MV-4-11 (cell line): ENCODE data around the gene ARIH1.
"Not testable (repeated sequence)": the region's sequence is repeated elsewhere in the genome, so short reads cannot be mapped to it uniquely, and the experiment has no call there.

ENCODE experiments used
- DNase-seq: peaks from one replicate; lab custom pipeline; 2025; lab: John Stamatoyannopoulos, UW

ARIH1 gene

GRCh38 chr15:72604794-72605193 is 130.7 kb downstream of the ARIH1 start:
- DNase-seq = peak; percentile 20

DNA sequence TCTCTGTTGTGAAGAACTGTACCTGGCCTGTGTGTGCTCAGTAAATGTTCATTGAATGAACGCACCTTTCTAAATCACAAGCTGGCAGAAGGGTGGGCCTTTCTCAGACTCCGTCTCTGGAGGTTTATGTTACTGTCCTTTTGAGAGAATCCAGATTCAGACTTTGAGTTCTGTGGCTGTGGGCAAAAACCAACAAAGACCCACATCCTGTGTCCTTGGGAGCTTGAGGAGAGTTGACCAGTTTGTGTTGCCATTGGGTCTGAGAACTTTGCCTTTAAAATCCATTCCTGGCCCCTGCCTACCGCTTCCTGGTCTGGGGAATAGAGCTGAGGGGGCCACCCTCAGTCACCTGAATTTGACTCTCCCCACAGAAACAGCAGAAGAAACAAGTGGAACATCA is 134.0 kb downstream of the ARIH1 start:
- not testable (repeated sequence) for DNase-seq

DNA sequence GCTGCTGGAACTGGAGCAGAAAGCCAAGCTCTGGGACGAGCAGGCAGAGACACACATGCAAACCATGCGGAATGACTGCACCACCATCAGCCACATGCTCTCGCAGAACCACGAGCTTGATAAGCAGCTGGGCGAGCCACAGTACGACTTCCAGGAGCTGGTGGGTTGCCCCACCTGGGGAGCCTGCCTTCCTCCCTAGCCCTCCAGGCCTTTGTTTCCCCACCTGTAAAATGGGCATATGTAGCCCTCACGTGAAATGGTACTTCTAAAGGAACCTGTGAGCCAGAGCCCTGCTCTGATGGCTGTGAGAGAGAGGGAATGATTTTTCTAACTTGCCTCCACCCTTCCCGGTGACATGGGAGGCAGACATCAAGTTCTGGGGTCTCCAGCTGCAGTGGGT is 135.7 kb downstream of the ARIH1 start:
- DNase-seq = no peak

DNA sequence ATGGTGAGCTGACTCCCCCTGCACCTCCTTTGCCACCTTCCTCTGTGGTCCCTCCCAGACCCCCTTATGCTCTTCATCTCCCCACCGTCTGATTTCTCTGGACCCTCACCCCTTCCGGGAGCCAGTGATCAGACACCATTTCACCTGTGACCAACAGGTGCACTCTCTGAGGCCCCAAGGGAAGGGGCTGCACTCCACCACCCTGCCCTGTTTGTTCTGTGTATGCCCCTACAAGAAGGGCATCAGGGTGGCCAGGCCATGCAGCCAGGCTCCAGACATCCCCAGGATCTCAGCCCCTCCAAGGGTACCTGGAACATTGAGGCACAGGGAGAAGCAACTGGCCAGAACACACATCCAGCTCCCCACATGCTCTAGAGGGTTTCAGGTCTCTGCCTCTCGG is 138.2 kb downstream of the ARIH1 start:
- DNase-seq = not testable (repeated sequence)

- DNase-seq = no peak
Observed at GRCh38 chr15:72614810-72615532, 140.8 kb downstream of the ARIH1 start.

GRCh38 chr15:72615533-72616233 is 141.6 kb downstream of the ARIH1 start:
- not testable (repeated sequence) for DNase-seq

GRCh38 chr15:72616491-72617210 is 142.5 kb downstream of the ARIH1 start:
- no peak for DNase-seq

- DNase-seq = not testable (repeated sequence)
Observed at GRCh38 chr15:72623854-72624253, 149.7 kb downstream of the ARIH1 start.

- DNase-seq = not testable (repeated sequence)
Observed at GRCh38 chr15:72626153-72626552, 152.0 kb downstream of the ARIH1 start.

- not testable (repeated sequence) for DNase-seq
Observed at GRCh38 chr15:72628249-72629067, 154.3 kb downstream of the ARIH1 start.

GRCh38 chr15:72629068-72629570 is 155.0 kb downstream of the ARIH1 start:
- not testable (repeated sequence) for DNase-seq

GRCh38 chr15:72636519-72637282 is 162.6 kb downstream of the ARIH1 start:
- DNase-seq = not testable (repeated sequence)

- not testable (repeated sequence) for DNase-seq
Observed at GRCh38 chr15:72639759-72640483, 165.8 kb downstream of the ARIH1 start.

DNA sequence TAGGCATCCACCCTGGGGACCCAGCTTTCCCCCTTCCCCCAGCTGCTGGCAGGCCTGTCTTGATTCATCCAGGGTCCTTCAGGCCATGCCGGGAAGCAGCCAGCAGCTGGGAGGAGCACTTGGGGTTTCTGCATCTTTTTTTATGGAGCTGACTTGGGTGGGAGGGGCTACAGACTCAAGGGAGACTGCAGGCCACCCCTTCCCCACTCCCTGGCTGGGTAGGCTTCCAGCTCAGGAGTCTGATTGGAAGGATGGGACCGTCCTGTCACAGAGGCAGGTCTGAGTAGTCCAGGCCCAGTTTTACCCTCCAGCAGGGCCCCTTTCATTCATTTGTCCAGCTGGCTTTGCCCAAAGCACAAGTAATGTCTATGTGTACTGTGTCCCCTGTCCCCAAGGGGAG is 168.1 kb downstream of the ARIH1 start:
- DNase-seq = not testable (repeated sequence)

DNA sequence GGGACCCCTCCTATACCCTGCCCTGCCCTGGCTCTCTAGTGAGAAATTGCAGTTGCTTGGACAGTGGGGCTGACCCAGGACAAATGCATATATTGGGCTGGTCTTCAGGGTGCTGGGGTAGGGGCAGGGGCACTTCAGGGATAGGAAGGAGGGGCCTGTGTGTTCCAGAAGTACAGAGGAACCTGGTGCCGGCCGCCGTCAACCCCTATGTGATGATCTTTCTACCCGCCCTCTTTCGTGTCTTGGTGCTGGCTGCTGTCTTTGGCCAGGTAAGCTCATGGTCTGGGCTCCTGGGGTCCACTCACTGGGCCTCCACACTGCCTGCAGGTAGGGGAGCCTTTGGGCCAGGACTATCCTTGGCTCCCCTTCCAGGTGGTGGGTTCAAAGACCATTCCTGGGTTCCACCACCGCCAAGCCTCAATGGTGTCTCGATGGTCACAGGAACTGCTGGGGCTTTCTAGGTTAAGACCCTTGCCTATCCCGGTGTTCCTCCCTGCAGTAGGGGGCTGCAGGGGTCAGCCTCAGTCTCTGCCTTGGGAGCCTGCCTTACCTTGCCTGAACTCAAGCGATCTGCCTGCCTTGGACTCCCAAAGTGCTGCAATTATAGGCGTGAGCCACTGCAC is 174.6 kb downstream of the ARIH1 start:
- DNase-seq = not testable (repeated sequence)
